Panc1 (cell line): ENCODE data around the gene LRPPRC.

Experiments
- CTCF ChIP-seq: fragments of 450-650 bp; IDR thresholded peaks from 2 replicates; pipeline ENCODE4 v1.5.1; 2017; ENCODE audit warnings: mild to moderate bottlenecking
- POLR2AphosphoS5 ChIP-seq: IDR thresholded peaks from 2 replicates; pipeline ENCODE4 v1.6.1; 2012; ENCODE audit warnings: mild to moderate bottlenecking, low read depth, low read length, moderate library complexity
- REST ChIP-seq, 2 experiments: IDR thresholded peaks; 2 replicates each; pipeline ENCODE4 v1.6.1; 2011 to 2012; ENCODE audit warnings: low read depth in 2 of 2, control low read depth in 1 of 2, low read length in 1 of 2, mild to moderate bottlenecking in 1 of 2, moderate library complexity in 1 of 2; ENCODE audit not compliant: insufficient read depth in 1 of 2
- SIN3A ChIP-seq: IDR thresholded peaks from 2 replicates; pipeline ENCODE4 v1.6.1; 2012; ENCODE audit warnings: low read depth, mild to moderate bottlenecking, low read length, moderate library complexity, borderline replicate concordance; ENCODE audit not compliant: insufficient read depth
- TCF7L2 ChIP-seq: IDR thresholded peaks from 2 replicates; pipeline ENCODE4 v1.6.1; 2011; ENCODE audit warnings: mild to moderate bottlenecking, low read depth, low read length, inconsistent platforms

- TF ChIP-seq CTCF (no peak), TCF7L2 (peak; percentile 77; the same call in 1 of the 2 replicates), POLR2AphosphoS5 (peak; percentile 29; the same call in 1 of the 2 replicates), SIN3A (no peak), REST (IDR thresholded peaks at IDR 0.05; ENCODE audit: insufficient read depth in 1 of 2, low read depth in 2 of 2, low read length in 1 of 2) (no peak)
Observed at GRCh38 chr2:43943809-43944452, 51.9 kb downstream of the LRPPRC start.
